Measurements from ENCODE around the gene PKD2L1. TPM values are rescaled to one million over a fixed set of nuclear protein-coding genes. Genes with fewer than 3 reads are reported as not detected.

PKD2L1 gene
- polyA plus RNA-seq, 3 donors: 0.18 to 0.39 (median 0.23) TPM

DNA sequence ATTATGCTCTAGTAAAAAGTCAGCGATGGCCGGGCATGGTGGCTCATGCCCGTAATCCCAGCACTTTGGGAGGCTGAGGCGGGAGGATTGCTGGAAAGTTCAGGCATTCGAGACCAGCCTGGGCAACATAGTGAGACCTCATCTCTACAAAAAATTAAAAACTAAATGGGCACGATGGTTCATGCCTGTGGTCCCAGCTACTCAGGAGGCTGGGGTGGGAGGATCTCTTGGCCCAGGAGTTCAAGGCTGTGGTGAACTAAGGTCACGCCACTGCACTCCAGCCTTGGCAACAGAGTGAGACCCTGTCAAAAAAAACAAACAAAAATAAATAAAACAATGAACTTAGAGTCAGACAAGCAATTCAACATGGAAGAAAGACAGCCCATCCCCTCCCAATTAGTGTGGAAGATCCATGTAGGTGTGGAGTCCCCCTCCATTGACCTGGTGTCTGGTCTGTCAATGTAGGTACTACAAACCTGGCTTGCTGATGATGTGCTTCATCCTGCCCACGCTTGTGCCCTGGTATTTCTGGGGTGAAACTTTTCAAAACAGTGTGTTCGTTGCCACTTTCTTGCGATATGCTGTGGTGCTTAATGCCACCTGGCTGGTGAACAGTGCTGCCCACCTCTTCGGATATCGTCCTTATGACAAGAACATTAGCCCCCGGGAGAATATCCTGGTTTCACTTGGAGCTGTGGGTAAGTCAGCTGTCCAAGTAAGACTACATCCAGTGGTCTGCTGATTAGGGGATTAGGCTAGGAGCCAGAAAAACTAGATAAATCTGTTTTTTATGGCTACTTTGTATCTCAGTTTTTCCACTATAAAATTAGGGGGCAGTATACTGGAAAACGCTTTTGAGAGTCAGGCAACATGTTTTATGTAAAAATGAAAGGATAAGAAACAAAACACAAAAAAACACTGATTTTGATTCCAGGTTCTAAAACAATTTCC is 26.3 kb upstream of the PKD2L1 start:
- no peak for DNase-seq (ENCODE audit: low read depth in 3 of 3, low spot score in 2 of 3)

DNA sequence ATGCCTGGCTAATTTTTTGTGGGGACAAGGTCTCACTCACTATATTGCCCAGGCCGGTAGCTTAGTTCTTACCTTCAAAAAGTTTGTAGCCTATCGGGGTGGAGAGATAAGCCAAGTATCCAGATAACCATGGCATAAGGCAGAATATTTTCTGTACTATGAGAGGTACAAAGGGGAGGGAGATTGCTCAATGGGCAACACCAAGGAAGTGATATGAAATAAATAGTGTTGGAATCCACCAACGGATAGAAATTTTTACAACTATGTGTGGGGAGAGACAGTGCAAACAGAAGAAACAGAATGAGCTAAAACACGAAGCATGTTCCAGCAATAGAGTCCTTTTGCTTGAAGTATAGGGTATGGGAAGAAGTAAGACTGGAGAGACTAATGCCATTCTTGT is 25.1 kb upstream of the PKD2L1 start:
- no peak for DNase-seq (ENCODE audit: low read depth in 3 of 3, low spot score in 2 of 3)

DNA sequence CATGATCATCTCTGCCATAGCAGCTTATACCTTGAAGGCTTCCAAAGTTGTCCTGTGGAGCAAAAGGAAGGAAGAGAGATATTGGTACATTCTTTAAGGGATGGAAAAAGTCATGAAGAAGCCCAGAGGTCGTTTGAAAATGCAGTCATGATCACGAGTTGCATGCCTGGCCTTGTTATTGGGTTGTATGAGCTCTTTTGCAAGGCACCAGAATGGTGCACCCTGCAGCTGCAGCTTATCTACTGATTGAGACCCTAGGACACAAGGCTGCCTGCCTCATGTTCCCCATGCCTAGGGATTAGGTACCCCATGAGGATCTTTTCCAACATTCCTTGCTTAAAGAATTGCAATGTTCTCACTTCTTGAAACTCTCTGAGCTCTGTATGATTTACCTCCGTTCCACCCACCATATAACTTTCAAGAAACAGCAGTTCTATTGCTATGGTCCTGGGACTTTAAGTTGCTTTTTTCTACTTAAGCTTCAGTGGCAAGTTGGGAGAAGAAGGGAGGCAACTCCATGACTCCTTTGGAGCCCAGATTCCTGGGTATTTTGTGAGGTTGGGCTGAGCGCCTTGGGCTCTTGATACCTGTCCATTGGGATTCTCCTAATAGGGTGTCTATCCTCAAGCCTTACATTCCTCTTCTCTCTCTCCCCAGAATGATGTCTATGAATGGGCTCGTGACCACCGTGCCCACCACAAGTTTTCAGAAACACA is 23.9 kb upstream of the PKD2L1 start:
- DNase-seq (ENCODE audit: low read depth in 3 of 3, low spot score in 2 of 3): no peak

GRCh38 chr10:100350914-100351485 is 21.0 kb upstream of the PKD2L1 start:
- DNase-seq (ENCODE audit: low read depth in 3 of 3, low spot score in 2 of 3): no peak

DNA sequence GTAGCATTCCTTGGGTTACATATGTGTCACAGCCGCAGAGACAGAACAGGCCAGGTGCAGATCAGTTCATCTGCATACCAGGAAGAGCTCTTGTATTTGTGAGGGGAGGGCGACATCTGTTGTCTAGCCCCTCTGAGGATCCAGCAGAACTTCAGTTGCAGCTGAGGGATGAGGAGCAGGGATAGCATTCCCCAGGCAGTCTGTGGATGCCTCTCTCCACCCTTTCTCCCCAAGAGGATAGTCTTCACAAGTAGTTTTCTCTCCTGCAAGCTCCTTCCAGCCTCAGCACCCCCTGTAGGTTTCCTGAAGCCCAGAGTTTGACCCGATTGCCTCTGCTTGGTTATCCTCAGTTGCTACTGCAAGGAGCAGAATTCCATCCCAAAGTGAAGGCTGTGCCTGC is 19.6 kb upstream of the PKD2L1 start:
- no peak for DNase-seq (ENCODE audit: low read depth in 3 of 3, low spot score in 2 of 3)

- no peak for DNase-seq (ENCODE audit: low read depth in 3 of 3, low spot score in 2 of 3)
Observed at GRCh38 chr10:100349087-100349486, 19.1 kb upstream of the PKD2L1 start.

DNA sequence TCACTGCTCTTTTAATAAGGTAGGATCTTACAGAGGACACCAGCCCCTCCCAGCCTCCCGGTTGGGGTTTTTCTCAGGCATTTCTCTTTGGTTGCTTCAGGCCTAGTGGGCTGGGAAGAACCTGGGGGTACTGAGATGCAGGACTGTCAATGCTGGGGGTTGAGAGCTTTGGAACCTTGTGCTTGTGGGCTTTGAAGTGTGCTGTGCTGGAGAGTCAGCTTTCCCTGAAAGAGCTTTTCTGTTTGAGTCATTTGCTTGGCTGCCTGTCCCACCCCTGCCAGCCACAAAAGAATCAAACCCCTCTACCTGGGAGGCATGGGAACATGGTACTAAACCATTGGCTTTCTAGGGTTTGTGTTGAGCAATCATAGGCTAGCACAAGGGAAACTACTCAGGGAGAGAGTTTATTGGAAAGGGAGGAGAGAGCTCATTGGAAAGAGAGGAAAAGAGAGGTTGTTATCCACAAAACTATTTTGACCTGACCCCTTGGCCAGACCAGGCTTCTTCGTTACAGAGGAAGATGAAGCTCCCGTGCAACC is 18.4 kb upstream of the PKD2L1 start:
- DNase-seq (ENCODE audit: low read depth in 3 of 3, low spot score in 2 of 3): no peak

DNA sequence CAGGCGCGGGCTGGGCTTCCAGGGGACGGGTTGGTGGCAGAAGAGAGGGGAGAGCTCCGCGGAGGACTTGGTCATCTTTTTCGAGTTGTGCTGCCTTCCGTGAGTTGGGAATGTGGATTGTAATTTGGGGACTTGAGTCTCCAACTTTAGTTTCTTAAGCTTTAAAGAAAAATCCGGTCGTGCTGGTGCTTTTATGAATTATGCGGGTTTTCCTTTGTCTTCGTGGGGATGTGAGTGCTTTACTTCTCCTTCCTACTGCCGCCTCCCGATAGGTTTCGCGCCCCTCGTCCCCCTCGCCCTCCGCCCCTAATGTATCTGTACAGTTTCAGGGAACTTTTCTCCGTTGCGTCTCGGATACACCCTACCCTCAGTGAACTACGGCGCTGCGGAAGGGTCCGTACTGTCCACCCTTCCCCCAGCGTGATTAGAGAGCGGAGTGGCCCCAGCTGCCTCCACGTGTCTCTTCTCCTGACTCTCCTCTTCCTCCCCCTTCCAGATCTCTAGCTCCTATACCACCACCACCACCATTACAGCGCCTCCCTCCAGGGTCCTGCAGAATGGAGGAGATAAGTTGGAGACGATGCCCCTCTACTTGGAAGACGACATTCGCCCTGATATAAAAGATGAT is 17.7 kb upstream of the PKD2L1 start:
- DNase-seq (ENCODE audit: low read depth in 3 of 3, low spot score in 2 of 3): no peak

DNA sequence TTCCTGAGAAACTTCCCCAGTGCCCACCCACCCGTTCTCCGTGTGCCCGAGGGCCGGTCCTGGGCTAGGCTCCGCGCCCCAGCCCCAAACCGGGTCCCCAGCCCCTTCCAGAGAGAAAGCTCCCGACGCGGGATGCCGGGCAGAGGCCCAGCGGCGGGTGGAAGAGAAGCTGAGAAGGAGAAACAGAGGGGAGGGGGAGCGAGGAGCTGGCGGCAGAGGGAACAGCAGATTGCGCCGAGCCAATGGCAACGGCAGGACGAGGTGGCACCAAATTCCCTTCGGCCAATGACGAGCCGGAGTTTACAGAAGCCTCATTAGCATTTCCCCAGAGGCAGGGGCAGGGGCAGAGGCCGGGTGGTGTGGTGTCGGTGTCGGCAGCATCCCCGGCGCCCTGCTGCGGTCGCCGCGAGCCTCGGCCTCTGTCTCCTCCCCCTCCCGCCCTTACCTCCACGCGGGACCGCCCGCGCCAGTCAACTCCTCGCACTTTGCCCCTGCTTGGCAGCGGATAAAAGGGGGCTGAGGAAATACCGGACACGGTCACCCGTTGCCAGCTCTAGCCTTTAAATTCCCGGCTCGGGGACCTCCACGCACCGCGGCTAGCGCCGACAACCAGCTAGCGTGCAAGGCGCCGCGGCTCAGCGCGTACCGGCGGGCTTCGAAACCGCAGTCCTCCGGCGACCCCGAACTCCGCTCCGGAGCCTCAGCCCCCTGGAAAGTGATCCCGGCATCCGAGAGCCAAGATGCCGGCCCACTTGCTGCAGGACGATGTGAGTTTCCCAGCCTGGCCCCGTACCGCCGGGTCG is 16.9 kb upstream of the PKD2L1 start, which contains the start of gene SCD:
TSS of gene SCD (plus strand) at position 469 of the 803 bp plus-strand sequence. CDS start at position 741, 272 bp downstream.
- peak in 1 of 3 donors; percentile 77 for DNase-seq (ENCODE audit: low read depth in 3 of 3, low spot score in 2 of 3)

GRCh38 chr10:100346351-100346764 is 16.3 kb upstream of the PKD2L1 start:
- DNase-seq (ENCODE audit: low read depth in 3 of 3, low spot score in 2 of 3): peak in 2 of 3 donors; percentile 34 to 44

GRCh38 chr10:100345570-100346330 is 15.7 kb upstream of the PKD2L1 start:
- no peak for DNase-seq (ENCODE audit: low read depth in 3 of 3, low spot score in 2 of 3)

GRCh38 chr10:100344241-100344788 is 14.3 kb upstream of the PKD2L1 start:
- DNase-seq (ENCODE audit: low read depth in 3 of 3, low spot score in 2 of 3): no peak

DNA sequence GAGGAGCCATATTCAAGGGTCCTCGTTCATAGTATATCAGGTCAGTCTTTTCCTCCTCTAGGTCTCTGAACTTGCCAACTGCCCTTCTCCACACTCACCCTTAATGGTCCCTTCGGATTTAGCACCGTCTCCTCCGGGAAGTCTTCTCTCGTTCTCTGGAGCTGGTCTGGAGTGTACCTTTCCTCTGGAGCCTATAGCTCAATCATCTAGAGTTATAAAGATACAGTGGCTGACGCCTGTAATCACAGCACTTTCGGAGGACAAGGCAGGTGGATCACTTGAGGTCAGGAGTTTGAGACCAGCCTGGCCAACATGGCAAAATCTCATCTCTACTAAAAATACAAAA is 12.6 kb upstream of the PKD2L1 start:
- DNase-seq (ENCODE audit: low read depth in 3 of 3, low spot score in 2 of 3): no peak

GRCh38 chr10:100341953-100342626 is 12.1 kb upstream of the PKD2L1 start:
- DNase-seq (ENCODE audit: low read depth in 3 of 3, low spot score in 2 of 3): no peak

DNA sequence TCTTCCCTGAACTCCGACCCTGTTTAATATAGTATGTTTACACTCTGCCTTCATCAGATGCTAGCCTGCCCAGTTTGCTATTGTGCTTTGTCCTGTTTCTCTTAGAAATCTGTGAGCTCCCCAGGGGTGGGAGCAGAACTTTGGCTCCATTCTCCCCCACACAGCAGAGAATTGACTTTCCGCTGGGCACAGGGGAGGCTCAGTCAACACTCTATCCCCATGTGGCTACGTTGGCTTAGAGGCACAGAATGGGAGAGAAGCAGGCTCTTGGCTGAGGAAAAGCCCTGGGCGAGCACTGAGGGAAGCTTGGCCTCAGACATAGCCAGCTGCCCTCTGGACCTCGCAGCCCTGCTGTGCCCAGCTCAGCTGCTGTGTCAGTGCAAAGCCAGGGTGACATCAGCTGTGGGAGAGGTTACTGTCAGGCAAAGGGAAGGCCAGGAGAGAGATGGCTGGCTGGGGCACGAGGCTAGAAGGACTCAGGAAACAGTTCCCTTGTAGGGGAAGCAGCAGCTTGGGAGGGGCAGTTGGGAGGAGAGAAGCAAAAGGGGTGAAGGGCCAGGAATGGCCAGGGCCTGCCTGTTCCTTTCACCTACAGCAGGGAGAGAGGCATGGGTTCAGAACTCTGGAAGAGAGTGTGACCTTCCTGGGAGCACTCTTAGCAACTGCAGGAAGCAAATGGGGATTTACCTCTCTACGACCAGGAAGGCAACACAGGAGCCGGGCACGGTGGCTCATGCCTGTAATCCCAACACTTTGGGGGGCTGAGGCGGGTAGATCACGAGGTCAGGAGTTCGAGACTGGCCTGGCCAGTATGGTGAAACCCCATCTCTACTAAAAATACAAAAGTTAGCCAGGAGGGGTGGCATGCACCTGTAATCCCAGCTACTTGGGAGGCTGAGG is 11.2 kb upstream of the PKD2L1 start:
- DNase-seq (ENCODE audit: low read depth in 3 of 3, low spot score in 2 of 3): no peak

GRCh38 chr10:100339236-100339635 is 9.2 kb upstream of the PKD2L1 start:
- no peak for DNase-seq (ENCODE audit: low read depth in 3 of 3, low spot score in 2 of 3)

DNA sequence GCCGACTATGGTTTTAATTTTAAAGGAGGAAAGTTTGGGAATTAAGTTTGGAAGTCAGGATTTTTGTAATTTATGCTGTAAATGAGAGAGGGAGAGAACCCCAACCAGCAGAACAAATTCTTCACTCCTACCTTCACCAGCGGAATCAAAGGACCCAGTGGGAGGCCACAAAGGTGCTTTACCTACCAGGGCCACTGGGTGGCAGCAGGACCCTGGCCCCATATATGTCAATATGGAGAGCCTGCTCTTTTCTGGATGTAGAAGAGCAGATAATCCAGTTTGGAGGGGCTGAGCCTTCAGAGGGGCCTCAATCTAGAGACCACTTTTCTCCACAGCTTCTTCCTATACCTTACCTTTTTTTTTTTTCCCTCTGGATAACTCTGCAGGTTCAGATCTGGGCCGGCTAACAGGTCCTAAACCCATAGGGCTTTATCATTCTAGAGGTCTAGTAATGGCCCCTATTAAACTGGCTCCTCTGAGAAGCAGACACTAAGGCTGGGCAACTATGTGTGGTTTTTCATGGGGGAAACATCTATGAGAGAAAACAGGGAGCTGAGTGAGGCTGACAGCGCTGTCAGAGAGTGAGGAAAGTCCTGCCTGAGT is 8.5 kb upstream of the PKD2L1 start:
- peak in 2 of 3 donors; percentile 25 to 36 for DNase-seq (ENCODE audit: low read depth in 3 of 3, low spot score in 2 of 3)
